Lower lobe of right lung (tissue), 2 donors: ENCODE results near the gene XAGE1B. TPM values are rescaled to one million over a fixed set of nuclear protein-coding genes. Genes with fewer than 3 reads are reported as not detected.
"Not testable (repeated sequence)": the region's sequence is repeated elsewhere in the genome, so short reads cannot be mapped to it uniquely, and the experiment has no call there.

Source experiments
- ATAC-seq, 2 donors: fragments of 200-7000 bp; cut with Tn5 transposase; one replicate each; pipeline ENCODE4 v1.9.1; 2020 to 2022; ENCODE audit warnings: mild to moderate bottlenecking in 2 of 2, moderate library complexity in 2 of 2
- DNase-seq: peaks from one replicate; pipeline ENCODE4 v3.0.0-alpha.2; 2020
- H3K27ac ChIP-seq: fragments of 200-600 bp; one replicate; pipeline ENCODE4 v1.8.0; 2022
- H3K27me3 ChIP-seq: fragments of 200-600 bp; one replicate; pipeline ENCODE4 v1.8.0; 2022; ENCODE audit warnings: low read depth
- H3K36me3 ChIP-seq: fragments of 200-600 bp; one replicate; pipeline ENCODE4 v1.8.0; 2022; ENCODE audit warnings: mild to moderate bottlenecking
- H3K4me1 ChIP-seq: fragments of 200-600 bp; one replicate; pipeline ENCODE4 v1.8.0; 2022
- H3K4me3 ChIP-seq: fragments of 200-600 bp; one replicate; pipeline ENCODE4 v1.8.0; 2022; ENCODE audit warnings: mild to moderate bottlenecking
- H3K9me3 ChIP-seq: fragments of 200-600 bp; one replicate; pipeline ENCODE4 v1.8.0; 2022
- CTCF ChIP-seq: fragments of 200-600 bp; IDR thresholded peaks from one replicate; pipeline ENCODE4 v1.8.0; 2022; ENCODE audit warnings: antibody characterized with exemption, mild to moderate bottlenecking
- intact Hi-C: fragments of 100-400 bp; cut with DNase I; formaldehyde crosslinking; loops from one replicate; pipeline ENCODE4 v1.11.0; 2022
- total RNA-seq: library from RNA; stranded (reverse); fragmentation: NEBNext Ultra II Directional; extraction: Animal tissue kit (Norgen Biotek cat#: 25700); gene quantifications from one replicate; pipeline ENCODE4 v1.2.1, GENCODE V29; 2021
- donor health status: DM: no; HTN: yes; CAD: no; lungs with severe emphysema.

The XAGE1B gene
- total RNA-seq, 1 donor from 2014 or later = not detected

GRCh38 chrX:52504551-52504950 is 12.3 kb downstream of the XAGE1B start:
- Histone ChIP-seq H3K4me3 (no peak overlapping the region), H3K27ac (no peak overlapping the region), H3K9me3 (no peaks in the 10 kb centered on the region), H3K27me3 (no peaks in the 10 kb centered on the region), H3K36me3 (no peaks in the 10 kb centered on the region), H3K4me1 (no peaks in the 10 kb centered on the region)
- intact Hi-C loops = no loop called here
- no peak for DNase-seq
- no peak for ATAC-seq
- TF ChIP-seq CTCF = no peak

- H3K4me3 ChIP-seq, ATAC-seq, DNase-seq, H3K4me1 ChIP-seq, H3K36me3 ChIP-seq, intact Hi-C loops, H3K27me3 ChIP-seq, H3K27ac ChIP-seq, H3K9me3 ChIP-seq: not testable (repeated sequence)
These were observed 15.5 kb downstream of the XAGE1B start for GRCh38 chrX:52501362-52501761.

- H3K27ac ChIP-seq, intact Hi-C loops, H3K4me1 ChIP-seq, DNase-seq, H3K27me3 ChIP-seq, H3K9me3 ChIP-seq, H3K36me3 ChIP-seq, H3K4me3 ChIP-seq: not testable (repeated sequence)
- peak; percentile 84 to 85 for ATAC-seq
These were observed 20.5 kb downstream of the XAGE1B start for GRCh38 chrX:52496419-52496772.

- intact Hi-C loops, H3K27ac ChIP-seq, H3K27me3 ChIP-seq, H3K9me3 ChIP-seq, H3K36me3 ChIP-seq, DNase-seq, H3K4me3 ChIP-seq, H3K4me1 ChIP-seq: not testable (repeated sequence)
- ATAC-seq = peak; percentile 43 to 50
These were observed 21.1 kb downstream of the XAGE1B start, which contains the start of gene XAGE1A for GRCh38 chrX:52495545-52496418. TSS of gene XAGE1A (plus strand) at chrX:52495808. CDS start at chrX:52497362, 1,554 bp downstream.

- ATAC-seq, intact Hi-C loops, DNase-seq: not testable (repeated sequence)
These were observed 45.6 kb downstream of the XAGE1B start for GRCh38 chrX:52471301-52471700.

More at GRCh38 chrX:52471301-52471700, 45.6 kb downstream of the XAGE1B start:
- H3K9me3 ChIP-seq, H3K36me3 ChIP-seq, H3K27me3 ChIP-seq, H3K27ac ChIP-seq, H3K4me3 ChIP-seq, H3K4me1 ChIP-seq: not testable (repeated sequence)

Other genes starting within 250 kb of the XAGE1B start
- 6.7 TPM for gene XAGE2, start 148.0 kb downstream of the XAGE1B start, total RNA-seq
- gene XAGE1A, start 21.3 kb downstream of the XAGE1B start, total RNA-seq = not detected
- not detected for gene SSX7, start 137.8 kb upstream of the XAGE1B start, total RNA-seq
- not detected for gene SSX2, start 190.1 kb upstream of the XAGE1B start, total RNA-seq
- gene SSX2B, start 234.2 kb upstream of the XAGE1B start, total RNA-seq = not detected